ENCODE data around the gene TSHR. TPM values are rescaled to one million over a fixed set of nuclear protein-coding genes. Genes with fewer than 3 reads are reported as not detected.

Gene TSHR
- total RNA-seq, 1 experiment from 2014 or later: not detected

GRCh38 chr14:80941241-80942185, 13.9 kb upstream of the TSHR start, which contains the start of gene CEP128 (continued):
- TF ChIP-seq SRF (IDR thresholded peaks at IDR 0.05; ENCODE audit: low read depth): no peak

- CTCF ChIA-PET: interaction anchor here (1.6 kb wide), 1 partner anchor 45 kb away, joined by 4 read pairs; no protein-coding TSS in a partner anchor
- Histone ChIP-seq H3K9ac (ENCODE audit: low read length) (peak overlapping the region; percentile 46), H4K20me1 (ENCODE audit: insufficient read depth) (no peaks in the 10 kb centered on the region), H3K9me2 (ENCODE audit: insufficient read depth) (no peaks in the 10 kb centered on the region), H3K27ac (ENCODE audit: low read depth, low read length) (peak overlapping the region; percentile 37), H3K4me2 (ENCODE audit: low read length) (peak overlapping the region; percentile 68), H3K4me1 (ENCODE audit: control insufficient read depth in 1 of 2, insufficient read depth in 2 of 2, low read length in 2 of 2) (peaks cover 4 to 29% of the 10 kb centered on the region in 2 experiments; a peak in 2 of 4 replicates), H3K36me3 (ENCODE audit: control insufficient read depth in 1 of 2, insufficient read depth in 2 of 2, low read length in 2 of 2) (no peaks in the 10 kb centered on the region), H3K4me3 (replicated peaks in 1 of 2; ENCODE audit: low read depth in 1 of 2, low read length in 2 of 2) (peak overlapping the region; percentile 62 to 89), H3K79me2 (ENCODE audit: insufficient read depth, low read length) (peaks cover 6% of the 10 kb centered on the region; the same call in 1 of the 2 replicates), H3K9me3 (ENCODE audit: control insufficient read depth in 1 of 2, insufficient read depth in 1 of 2, low read depth in 1 of 2, low read length in 2 of 2) (no peaks in the 10 kb centered on the region), H2AFZ (ENCODE audit: low read depth, low read length, poor library complexity, severe bottlenecking) (peak overlapping the region; percentile 62), H3K27me3 (ENCODE audit: insufficient read depth, low read length) (no peaks in the 10 kb centered on the region)
- RAD21 ChIA-PET (ENCODE audit: low non-redundant PET in 1 of 2, low total read pairs in 2 of 2, uncharacterized antibody in 2 of 2, unreplicated experiment in 2 of 2): interaction anchor here in 1 of 2 experiments (0.6 kb wide), 1 partner anchor 30 kb away, joined by 3 read pairs; no protein-coding TSS in a partner anchor
- TF ChIP-seq ZFX (IDR thresholded peaks at IDR 0.05) (no peak), SP1 (IDR thresholded peaks at IDR 0.05; ENCODE audit: low read depth) (no peak), REST (IDR thresholded peaks at IDR 0.05; ENCODE audit: low read depth) (no peak), FOSL1 (IDR thresholded peaks at IDR 0.05; ENCODE audit: low read depth) (no peak), YY1 (IDR thresholded peaks at IDR 0.05; ENCODE audit: extremely low read depth, insufficient replicate concordance, low read depth, low read length) (no peak), SIN3A (IDR thresholded peaks at IDR 0.05; ENCODE audit: low read depth) (no peak), RAD21 (IDR thresholded peaks at IDR 0.05; ENCODE audit: low read depth) (no peak), TCF7L2 (IDR thresholded peaks at IDR 0.05; ENCODE audit: borderline replicate concordance, extremely low read depth, insufficient read depth, insufficient read length) (no peak), ELF1 (IDR thresholded peaks at IDR 0.05; ENCODE audit: borderline replicate concordance, low read depth) (no peak), CBX3 (IDR thresholded peaks at IDR 0.05; ENCODE audit: low read depth) (no peak), EGR1 (IDR thresholded peaks at IDR 0.05; ENCODE audit: low read depth) (no peak), EZH2phosphoT487 (IDR thresholded peaks at IDR 0.05; ENCODE audit: borderline replicate concordance) (no peak), EZH2 (IDR thresholded peaks at IDR 0.05) (no peak), CEBPB (IDR thresholded peaks at IDR 0.05; ENCODE audit: low read depth) (no peak), JUND (IDR thresholded peaks at IDR 0.05) (no peak), POLR2AphosphoS5 (IDR thresholded peaks at IDR 0.05; ENCODE audit: low read depth, low read length) (no peak), MAX (IDR thresholded peaks at IDR 0.05) (no peak)
- POLR2A ChIA-PET: interaction anchor here (1.0 to 1.3 kb wide), 4 partner anchors 18 to 279 kb away, joined by 4 to 5 read pairs (median 4); partner anchors contain the start of gene GTF2A1
- no peak for ATAC-seq
- intact Hi-C loops (cut with micrococcal nuclease): loop anchor here (5.0 kb wide), 1 partner anchor 275 kb away; no protein-coding TSS in a partner anchor
- no TSS peak for BruUV-seq (replicated peaks)
- DNase-seq (ENCODE audit: low read depth, low spot score): no peak
Measured at GRCh38 chr14:80942191-80942600, 13.2 kb upstream of the TSHR start.

Data from HCT116 (cell line).